ENCODE data around the gene ZNF79. TPM values are rescaled to one million over a fixed set of nuclear protein-coding genes. Genes with fewer than 3 reads are reported as not detected.
A peak's percentile ranks its signal among the peaks of the same experiment; 100 is the strongest.

The ZNF79 gene
- total and polyA plus RNA-seq, 2 experiments from 2014 or later, result 2.2 to 6.3 TPM

GRCh38 chr9:127395497-127396252 lies 28.5 kb upstream of the ZNF79 start:
- Histone ChIP-seq H3K4me1 (ENCODE audit: insufficient read depth) (peaks cover 9% of the 10 kb centered on the region), H2AFZ (peak overlapping the region; percentile 67), H3K27ac (ENCODE audit: low read depth) (no peak overlapping the region), H3K79me2 (replicated peaks; ENCODE audit: insufficient read depth) (peaks cover 17% of the 10 kb centered on the region), H3F3A (replicated peaks; ENCODE audit: low read depth) (no peaks in the 10 kb centered on the region; the same call in 1 of the 2 replicates), H3K9me2 (ENCODE audit: insufficient read depth) (no peaks in the 10 kb centered on the region), H3K4me3 (peak overlapping the region; percentile 55), H3K36me3 (ENCODE audit: insufficient read depth) (no peaks in the 10 kb centered on the region; the same call in 1 of the 2 replicates), H4K20me1 (replicated peaks; ENCODE audit: insufficient read depth) (peaks cover 5% of the 10 kb centered on the region; the same call in 1 of the 2 replicates), H3K4me2 (peak overlapping the region; percentile 87), H3K27me3 (ENCODE audit: insufficient read depth) (0 out of 2 replicates have a peak, but pooled peaks cover 13% of the 10 kb centered on the region)
- Mint-ChIP-seq H3K27ac (peak overlapping the region; percentile 94), H3K4me3 (peak overlapping the region; percentile 85), H3K9me3 (no peaks in the 10 kb centered on the region), H3K4me1 (peaks cover 13% of the 10 kb centered on the region), H3K36me3 (ENCODE audit: low read depth) (peaks cover 3% of the 10 kb centered on the region; the same call in 1 of the 3 replicates), H3K27me3 (ENCODE audit: insufficient read depth, low read depth, poor library complexity) (peaks cover 6% of the 10 kb centered on the region)
- ATAC-seq (no peak), DNase-seq (ENCODE audit: low spot score) (no peak)
- TF ChIP-seq EZH2phosphoT487 (IDR thresholded peaks at IDR 0.05; ENCODE audit: unreplicated experiment) (no peak), CTCF (conservative IDR thresholded peaks at IDR 0.05; ENCODE audit: low read depth in 2 of 2) (no peak), ZNF114 (CRISPR knock-in tag; IDR thresholded peaks at IDR 0.05) (no peak), NANOG (IDR thresholded peaks at IDR 0.05; ENCODE audit: borderline replicate concordance) (no peak)

GRCh38 chr9:127396253-127396807 lies 27.9 kb upstream of the ZNF79 start:
- DNase-seq (ENCODE audit: low spot score) (no peak), ATAC-seq (no peak; the same call in 2 of the 3 replicates)
- peak overlapping the region; percentile 67 for H2AFZ ChIP-seq
- peaks cover 5% of the 10 kb centered on the region; the same call in 1 of the 2 replicates for H4K20me1 ChIP-seq (replicated peaks; ENCODE audit: insufficient read depth)
- 0 out of 2 replicates have a peak, but pooled peaks cover 13% of the 10 kb centered on the region for H3K27me3 ChIP-seq (ENCODE audit: insufficient read depth)
- H3K36me3 ChIP-seq (ENCODE audit: insufficient read depth), result no peaks in the 10 kb centered on the region; the same call in 1 of the 2 replicates
- peak overlapping the region; percentile 55 for H3K4me3 ChIP-seq
- no peaks in the 10 kb centered on the region for H3K9me2 ChIP-seq (ENCODE audit: insufficient read depth)
- Mint-ChIP-seq H3K36me3 (ENCODE audit: low read depth) (peaks cover 3% of the 10 kb centered on the region; the same call in 1 of the 3 replicates), H3K4me3 (peak overlapping the region; percentile 85), H3K27ac (peak overlapping the region; percentile 94), H3K4me1 (peaks cover 13% of the 10 kb centered on the region), H3K27me3 (ENCODE audit: insufficient read depth, low read depth, poor library complexity) (peaks cover 6% of the 10 kb centered on the region), H3K9me3 (no peaks in the 10 kb centered on the region)
- H3K79me2 ChIP-seq (replicated peaks; ENCODE audit: insufficient read depth), result peaks cover 17% of the 10 kb centered on the region
- H3F3A ChIP-seq (replicated peaks; ENCODE audit: low read depth), result no peaks in the 10 kb centered on the region; the same call in 1 of the 2 replicates
- no peak overlapping the region for H3K27ac ChIP-seq (ENCODE audit: low read depth)
- peak overlapping the region; percentile 87 for H3K4me2 ChIP-seq
- H3K4me1 ChIP-seq (ENCODE audit: insufficient read depth), result peaks cover 9% of the 10 kb centered on the region
- TF ChIP-seq CTCF (conservative IDR thresholded peaks at IDR 0.05; ENCODE audit: low read depth in 2 of 2), result no peak
- TF ChIP-seq ZNF114 (CRISPR knock-in tag; IDR thresholded peaks at IDR 0.05), result no peak
- TF ChIP-seq EZH2phosphoT487 (IDR thresholded peaks at IDR 0.05; ENCODE audit: unreplicated experiment), result no peak
- TF ChIP-seq ZNF331 (CRISPR knock-in tag; IDR thresholded peaks at IDR 0.05; ENCODE audit: low read depth), result no peak
- TF ChIP-seq NANOG (IDR thresholded peaks at IDR 0.05; ENCODE audit: borderline replicate concordance), result no peak
- TF ChIP-seq ZNF462 (CRISPR knock-in tag; IDR thresholded peaks at IDR 0.05), result no peak

All from GM23338 (cell line).